ENCODE measurements around the gene SIRT7. TPM values are rescaled to one million over a fixed set of nuclear protein-coding genes. Genes with fewer than 3 reads are reported as not detected.
A peak's percentile ranks its signal among the peaks of the same experiment; 100 is the strongest.

The SIRT7 gene
- total RNA-seq (2014; rRNA removed; shearing (Covaris generic)), result 43.3 and 49.1 TPM in 2 replicates
- 57.6 and 69.3 TPM in 2 replicates for total RNA-seq (2022)
- Bru-seq, nascent RNA, result percentile 71 among the genes with signal in this experiment
- BruChase-seq, experiment 1, labeled RNA remaining after a 6-hour chase, result percentile 85 among the genes with signal in this experiment
- BruChase-seq, experiment 2, labeled RNA remaining after a 2-hour chase, result percentile 88 among the genes with signal in this experiment
- long read RNA-seq, transcript SIRT7-204 (2 exons, 683 nt), result minor isoform, 9 of 113 reads
- long read RNA-seq, transcript SIRT7-201 (10 exons, 1,743 nt), result major isoform, 25 of 113 reads
- long read RNA-seq, partial matches to known transcripts, result 25 of 113 reads
- long read RNA-seq, other reads (novel, unspliced or antisense), result 50 of 113 reads

GRCh38 chr17:81917565-81918332 lies at the start of gene SIRT7:
Gene SIRT7 (minus strand): TSS chr17:81918176. CDS start chr17:81918131, 45 bp downstream.
- Histone ChIP-seq H3K9me3 (ENCODE audit: low read length) (no peaks in the 10 kb centered on the region), H3K4me1 (ENCODE audit: insufficient read depth, low read length, poor library complexity, severe bottlenecking) (peaks cover 23% of the 10 kb centered on the region), H3K4me3 (ENCODE audit: low read depth, low read length, poor library complexity, severe bottlenecking) (peak within 1 kb of the TSS; percentile 92), H3K79me2 (ENCODE audit: insufficient read depth, low read depth, low read length) (peaks cover 13% of the 10 kb centered on the region), H3K36me3 (ENCODE audit: insufficient read depth, low read length) (peaks cover 62% of the 10 kb centered on the region), H4K20me1 (ENCODE audit: insufficient read depth, low read length) (peaks cover 8% of the 10 kb centered on the region), H2AFZ (ENCODE audit: low read length) (no peak within 1 kb of the TSS), H3K27ac (ENCODE audit: low read depth, low read length, poor library complexity, severe bottlenecking) (peak within 1 kb of the TSS; percentile 26), H3K4me2 (ENCODE audit: low read length) (peak within 1 kb of the TSS; percentile 93), H3K9me2 (ENCODE audit: insufficient read depth, low read length) (no peaks in the 10 kb centered on the region)
- no TSS peak for BruUV-seq (replicated peaks)
- CTCF ChIA-PET (ENCODE audit: unreplicated experiment), result interaction anchor here (0.5 kb wide), 1 partner anchor 113 kb away, joined by 3 read pairs; no protein-coding TSS in a partner anchor
- intact Hi-C loops (cut with micrococcal nuclease; ENCODE audit: unreplicated experiment), result no loop called here
- POLR2A ChIA-PET, result interaction anchor here (1.0 to 1.6 kb wide), 5 partner anchors 8 to 48 kb away, joined by 3 to 13 read pairs (median 5); partner anchors contain the start of gene MAFG
- 0 out of 2 replicates have a peak, but pooled peaks have one; percentile 15 for TF ChIP-seq CTCF (conservative IDR thresholded peaks at IDR 0.05; ENCODE audit: low read length)
- no peak for TF ChIP-seq EZH2phosphoT487 (IDR thresholded peaks at IDR 0.05; ENCODE audit: borderline replicate concordance, low read depth, low read length)
- DNase-seq (ENCODE audit: low spot score), result peak; percentile 94

GRCh38 chr17:81967244-81967532 lies 49.2 kb upstream of the SIRT7 start:
- H2AFZ ChIP-seq (ENCODE audit: low read length), result peak overlapping the region; percentile 69
- H3K4me1 ChIP-seq (ENCODE audit: insufficient read depth, low read length, poor library complexity, severe bottlenecking), result peaks cover 29% of the 10 kb centered on the region
- no peaks in the 10 kb centered on the region for H4K20me1 ChIP-seq (ENCODE audit: insufficient read depth, low read length)
- ChIA-PET CTCF (ENCODE audit: unreplicated experiment) (interaction anchor here (1.3 kb wide), 1 partner anchor 54 kb away, joined by 3 read pairs; no protein-coding TSS in a partner anchor), POLR2A (interaction anchor here (0.6 to 2.1 kb wide), 4 partner anchors 8 to 539 kb away, joined by 3 to 7 read pairs (median 4); no protein-coding TSS in a partner anchor)
- H3K4me3 ChIP-seq (ENCODE audit: low read depth, low read length, poor library complexity, severe bottlenecking), result peak overlapping the region; percentile 68
- no TSS peak for BruUV-seq (replicated peaks)
- peak overlapping the region; percentile 90 for H3K4me2 ChIP-seq (ENCODE audit: low read length)
- intact Hi-C loops (cut with micrococcal nuclease; ENCODE audit: unreplicated experiment), result loop anchor here (2.0 to 5.0 kb wide), 3 partner anchors 56 to 135 kb away; partner anchors contain the start of genes ALYREF, ANAPC11, CENPX and LRRC45
- no peaks in the 10 kb centered on the region for H3K9me3 ChIP-seq (ENCODE audit: low read length)
- TF ChIP-seq CTCF (conservative IDR thresholded peaks at IDR 0.05; ENCODE audit: low read length) (no peak), EZH2phosphoT487 (IDR thresholded peaks at IDR 0.05; ENCODE audit: borderline replicate concordance, low read depth, low read length) (no peak)
- H3K79me2 ChIP-seq (ENCODE audit: insufficient read depth, low read depth, low read length), result no peaks in the 10 kb centered on the region
- no peaks in the 10 kb centered on the region for H3K9me2 ChIP-seq (ENCODE audit: insufficient read depth, low read length)
- no peaks in the 10 kb centered on the region for H3K36me3 ChIP-seq (ENCODE audit: insufficient read depth, low read length)
- H3K27ac ChIP-seq (ENCODE audit: low read depth, low read length, poor library complexity, severe bottlenecking), result peak overlapping the region; percentile 44
- DNase-seq (ENCODE audit: low spot score), result no peak
